OCI-LY1 (cell line): ENCODE data around the gene TUBGCP2.

Experiments
- H2AFZ ChIP-seq: fragments of 200-600 bp; sonication (generic), shearing (Covaris generic); 2 replicates; pipeline ENCODE4 v1.6.0; 2014; ENCODE audit warnings: antibody characterized with exemption, mild to moderate bottlenecking, low read length
- H3F3A ChIP-seq: fragments of 200-600 bp; sonication (generic), shearing (Covaris generic); 2 replicates; pipeline ENCODE4 v1.6.0; 2014; ENCODE audit warnings: mild to moderate bottlenecking, antibody characterized with exemption, low read length, moderate library complexity; ENCODE audit not compliant: insufficient read depth
- H3K27ac ChIP-seq: fragments of 200-600 bp; sonication (generic); 2 replicates; pipeline ENCODE4 v1.5.1; 2014; ENCODE audit warnings: low read length, mixed run types, mild to moderate bottlenecking, low read depth; ENCODE audit not compliant: poor library complexity, severe bottlenecking
- H3K27me3 ChIP-seq: fragments of 200-600 bp; sonication (generic); 2 replicates; pipeline ENCODE4 v1.6.0; 2014; ENCODE audit warnings: antibody characterized with exemption, mild to moderate bottlenecking, low read length, moderate library complexity; ENCODE audit not compliant: insufficient read depth
- H3K36me3 ChIP-seq: fragments of 200-600 bp; sonication (generic); 2 replicates; pipeline ENCODE4 v1.6.1; 2014; ENCODE audit warnings: mild to moderate bottlenecking, antibody characterized with exemption, low read length, moderate library complexity, mixed read lengths; ENCODE audit not compliant: insufficient read depth
- H3K4me1 ChIP-seq: fragments of 200-600 bp; sonication (generic); 2 replicates; pipeline ENCODE4 v1.5.1; 2014; ENCODE audit warnings: mild to moderate bottlenecking, low read length, moderate library complexity; ENCODE audit not compliant: insufficient read depth, severe bottlenecking
- H3K4me2 ChIP-seq: fragments of 200-600 bp; sonication (generic), shearing (Covaris generic); 2 replicates; pipeline ENCODE4 v1.6.1; 2014; ENCODE audit warnings: low read length
- H3K4me3 ChIP-seq: fragments of 200-600 bp; sonication (generic); 2 replicates; pipeline ENCODE4 v1.5.1; 2014; ENCODE audit warnings: low read length, low read depth, mild to moderate bottlenecking, mixed read lengths; ENCODE audit not compliant: poor library complexity, severe bottlenecking
- H3K79me2 ChIP-seq: fragments of 200-600 bp; shearing (Covaris generic); 2 replicates; pipeline ENCODE4 v1.6.1; 2016; ENCODE audit warnings: mixed run types, low read length, mixed read lengths; ENCODE audit not compliant: insufficient read depth
- H3K9ac ChIP-seq: fragments of 200-600 bp; sonication (generic), shearing (Covaris generic); 2 replicates; pipeline ENCODE4 v1.6.1; 2014; ENCODE audit warnings: mild to moderate bottlenecking, low read length, mixed read lengths
- H3K9me2 ChIP-seq: fragments of 200-600 bp; sonication (generic), shearing (Covaris generic); 2 replicates; pipeline ENCODE4 v1.6.1; 2014; ENCODE audit warnings: low read depth, mild to moderate bottlenecking, low read length, mixed read lengths
- H3K9me3 ChIP-seq: fragments of 200-600 bp; shearing (Covaris generic); 2 replicates; pipeline ENCODE4 v1.6.1; 2014; ENCODE audit warnings: low read length, mixed read lengths
- H4K20me1 ChIP-seq: fragments of 200-600 bp; sonication (generic), shearing (Covaris generic); 2 replicates; pipeline ENCODE4 v1.6.0; 2016; ENCODE audit warnings: mild to moderate bottlenecking, low read length; ENCODE audit not compliant: insufficient read depth
- EZH2 ChIP-seq: fragments of 200-600 bp; sonication (generic), shearing (Covaris generic); IDR thresholded peaks from 2 replicates; pipeline ENCODE4 v1.8.0; 2017; ENCODE audit warnings: borderline replicate concordance, mixed run types, mild to moderate bottlenecking, antibody characterized with exemption, low read length, moderate library complexity, mixed read lengths
- TF ChIP-seq, protein P1 (sequence below): fragments of 200-600 bp; sonication (generic), shearing (Covaris generic); IDR thresholded peaks from 2 replicates; pipeline ENCODE4 v1.5.1; 2017; ENCODE audit warnings: mild to moderate bottlenecking, antibody characterized with exemption, low read length, moderate library complexity, mixed read lengths

TUBGCP2 gene

DNA sequence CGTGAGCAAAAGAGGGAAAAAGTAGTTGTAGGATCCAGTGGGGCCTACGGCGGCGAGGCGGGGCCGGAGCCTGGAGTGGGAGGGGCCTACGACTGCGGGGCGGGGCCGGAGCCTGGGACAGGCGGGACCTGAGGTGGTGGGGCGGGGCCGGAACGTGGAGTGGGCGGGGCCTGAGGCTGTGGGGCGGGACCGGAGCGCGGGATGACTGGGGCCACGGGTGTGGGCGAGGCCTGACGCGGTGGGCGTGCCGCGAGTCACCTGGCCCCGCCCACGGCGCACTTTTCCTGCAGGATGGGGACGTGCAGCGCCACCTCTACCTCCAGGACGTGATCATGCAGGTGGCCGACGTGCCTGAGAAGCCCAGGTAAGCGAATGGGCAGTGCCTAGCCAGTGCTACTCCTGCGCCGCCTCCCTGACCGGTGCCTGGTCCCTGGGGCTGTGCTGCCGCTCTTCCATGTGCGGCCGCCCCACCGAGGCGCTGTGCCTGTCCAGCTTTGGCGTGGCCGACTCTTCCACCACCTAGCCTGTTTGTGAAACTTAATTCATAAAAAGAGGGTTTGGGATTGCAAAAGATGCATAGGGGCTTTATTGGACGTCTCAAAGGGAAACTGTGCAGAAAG, 538 bp upstream of the TUBGCP2 start:
- peak overlapping the region; percentile 87 for H3K4me3 ChIP-seq
- H3K79me2 ChIP-seq = no peaks in the 10 kb centered on the region; the same call in 1 of the 2 replicates
- H3K4me1 ChIP-seq = peaks cover 29% of the 10 kb centered on the region
- H3K36me3 ChIP-seq = peaks cover 36% of the 10 kb centered on the region
- TF ChIP-seq EZH2 = no peak
- TF ChIP-seq, protein P1, sequence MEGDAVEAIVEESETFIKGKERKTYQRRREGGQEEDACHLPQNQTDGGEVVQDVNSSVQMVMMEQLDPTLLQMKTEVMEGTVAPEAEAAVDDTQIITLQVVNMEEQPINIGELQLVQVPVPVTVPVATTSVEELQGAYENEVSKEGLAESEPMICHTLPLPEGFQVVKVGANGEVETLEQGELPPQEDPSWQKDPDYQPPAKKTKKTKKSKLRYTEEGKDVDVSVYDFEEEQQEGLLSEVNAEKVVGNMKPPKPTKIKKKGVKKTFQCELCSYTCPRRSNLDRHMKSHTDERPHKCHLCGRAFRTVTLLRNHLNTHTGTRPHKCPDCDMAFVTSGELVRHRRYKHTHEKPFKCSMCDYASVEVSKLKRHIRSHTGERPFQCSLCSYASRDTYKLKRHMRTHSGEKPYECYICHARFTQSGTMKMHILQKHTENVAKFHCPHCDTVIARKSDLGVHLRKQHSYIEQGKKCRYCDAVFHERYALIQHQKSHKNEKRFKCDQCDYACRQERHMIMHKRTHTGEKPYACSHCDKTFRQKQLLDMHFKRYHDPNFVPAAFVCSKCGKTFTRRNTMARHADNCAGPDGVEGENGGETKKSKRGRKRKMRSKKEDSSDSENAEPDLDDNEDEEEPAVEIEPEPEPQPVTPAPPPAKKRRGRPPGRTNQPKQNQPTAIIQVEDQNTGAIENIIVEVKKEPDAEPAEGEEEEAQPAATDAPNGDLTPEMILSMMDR = no peak
- H3K9me3 ChIP-seq = no peaks in the 10 kb centered on the region
- peak overlapping the region; percentile 38 for H3K27ac ChIP-seq
- H3F3A ChIP-seq = no peaks in the 10 kb centered on the region
- H3K9me2 ChIP-seq = no peaks in the 10 kb centered on the region
- no peaks in the 10 kb centered on the region for H4K20me1 ChIP-seq
- peak overlapping the region; percentile 95 for H3K4me2 ChIP-seq
- peak overlapping the region; percentile 71 for H3K9ac ChIP-seq
- H2AFZ ChIP-seq = no peak overlapping the region
- H3K27me3 ChIP-seq = no peaks in the 10 kb centered on the region

DNA sequence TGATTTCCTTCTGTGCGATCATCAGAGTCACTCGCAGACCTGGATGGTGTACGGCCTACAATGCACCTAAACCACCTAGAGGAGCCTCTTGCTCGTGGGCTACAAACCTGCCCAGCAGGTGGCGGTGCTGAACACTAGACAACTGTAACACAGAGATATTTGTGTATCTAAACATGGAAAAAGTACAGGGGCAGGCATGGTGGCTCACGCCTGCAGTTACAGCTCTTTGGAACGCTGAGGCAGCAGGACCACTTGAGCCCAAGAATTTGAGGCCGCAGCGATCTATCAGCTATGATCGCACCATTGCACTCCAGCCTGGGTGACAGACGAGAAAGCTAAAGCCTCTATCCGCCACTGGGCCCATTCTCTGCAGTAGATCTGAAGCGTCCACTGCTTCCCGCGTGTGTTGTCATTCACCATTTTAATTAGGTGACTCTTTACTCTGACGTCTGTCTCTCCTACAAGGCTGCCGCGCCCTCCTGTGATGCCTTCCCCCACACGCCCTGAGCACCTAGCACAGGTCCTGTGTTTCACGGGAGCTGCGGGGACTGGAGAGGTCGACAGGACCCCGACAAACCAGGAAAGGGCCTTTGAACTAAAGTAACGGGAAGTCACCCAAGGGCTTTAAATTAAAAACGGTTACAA, 774 bp downstream of the TUBGCP2 start:
- Histone ChIP-seq H3K4me2 (peak overlapping the region; percentile 95), H4K20me1 (no peaks in the 10 kb centered on the region), H3F3A (no peaks in the 10 kb centered on the region), H2AFZ (no peak overlapping the region), H3K4me3 (peak overlapping the region; percentile 87), H3K36me3 (peaks cover 32% of the 10 kb centered on the region), H3K27ac (peak overlapping the region; percentile 38), H3K79me2 (no peaks in the 10 kb centered on the region; the same call in 1 of the 2 replicates), H3K9me2 (no peaks in the 10 kb centered on the region), H3K27me3 (no peaks in the 10 kb centered on the region), H3K9ac (peak overlapping the region; percentile 71), H3K4me1 (peaks cover 24% of the 10 kb centered on the region), H3K9me3 (no peaks in the 10 kb centered on the region)
- TF ChIP-seq, protein P1 = peak; percentile 86
- TF ChIP-seq EZH2 = no peak

DNA sequence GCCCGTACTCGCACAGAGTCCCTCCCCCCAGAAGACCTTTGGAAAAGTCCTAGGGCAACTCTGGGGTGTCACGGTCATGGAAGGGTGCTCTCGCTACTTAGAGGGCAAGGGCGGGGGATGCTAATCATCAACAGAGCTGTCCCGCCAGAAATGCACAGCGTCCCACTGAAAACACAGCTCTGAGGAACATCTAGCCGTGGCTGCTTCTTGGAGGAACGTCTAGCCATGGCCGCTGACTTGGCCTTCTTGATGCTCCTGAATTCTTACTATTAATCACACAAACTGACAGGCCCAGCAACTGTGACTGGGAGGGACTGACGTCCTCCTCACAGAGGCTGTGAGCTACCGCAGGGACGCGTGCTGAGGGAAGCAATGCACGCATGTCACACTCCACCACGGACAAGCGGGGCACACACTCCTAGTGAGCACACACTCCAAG, 1.7 kb downstream of the TUBGCP2 start:
- H3K9me2 ChIP-seq = no peaks in the 10 kb centered on the region
- H3K4me2 ChIP-seq = peak overlapping the region; percentile 95
- no peaks in the 10 kb centered on the region for H3F3A ChIP-seq
- peaks cover 32% of the 10 kb centered on the region for H3K36me3 ChIP-seq
- no peak overlapping the region for H3K27ac ChIP-seq
- H3K9me3 ChIP-seq = no peaks in the 10 kb centered on the region
- peaks cover 24% of the 10 kb centered on the region for H3K4me1 ChIP-seq
- TF ChIP-seq, protein P1 = no peak
- TF ChIP-seq EZH2 = no peak
- H3K79me2 ChIP-seq = no peaks in the 10 kb centered on the region; the same call in 1 of the 2 replicates
- H3K27me3 ChIP-seq = no peaks in the 10 kb centered on the region
- H2AFZ ChIP-seq = no peak overlapping the region
- peak overlapping the region; percentile 71 for H3K9ac ChIP-seq
- no peaks in the 10 kb centered on the region for H4K20me1 ChIP-seq
- peak overlapping the region; percentile 87 for H3K4me3 ChIP-seq
